H9 (cell line): Measurements from ENCODE around the gene CEP164. TPM values are rescaled to one million over a fixed set of nuclear protein-coding genes. Genes with fewer than 3 reads are reported as not detected.

Source experiments
- DNase-seq: peaks from one replicate; pipeline ENCODE4 v3.0.0-alpha.2; 2017
- H2AFZ ChIP-seq: one replicate; pipeline ENCODE4 v1.6.1; 2013; ENCODE audit warnings: mild to moderate bottlenecking, low read length, control low read depth, moderate library complexity
- H2AK5ac ChIP-seq: 2 replicates; pipeline ENCODE4 v1.6.1; 2013; ENCODE audit warnings: low read length, control low read depth, mixed read lengths; ENCODE audit not compliant: insufficient read length
- H2BK120ac ChIP-seq: one replicate; pipeline ENCODE4 v1.6.1; 2013; ENCODE audit warnings: low read depth, mild to moderate bottlenecking, low read length, control low read depth, inconsistent platforms; ENCODE audit not compliant: poor library complexity, severe bottlenecking
- H2BK12ac ChIP-seq: 2 replicates; pipeline ENCODE4 v1.6.1; 2013; ENCODE audit warnings: low read length, control low read depth, mixed read lengths, low read depth; ENCODE audit not compliant: insufficient read length
- H2BK15ac ChIP-seq: 2 replicates; pipeline ENCODE4 v1.6.1; 2013; ENCODE audit warnings: low read depth, low read length, control low read depth
- H2BK20ac ChIP-seq: one replicate; pipeline ENCODE4 v1.6.1; 2013; ENCODE audit warnings: low read depth, mild to moderate bottlenecking, low read length, control low read depth, inconsistent platforms; ENCODE audit not compliant: poor library complexity, severe bottlenecking
- H2BK5ac ChIP-seq: 2 replicates; pipeline ENCODE4 v1.6.1; 2013; ENCODE audit warnings: low read length, control low read depth, mixed read lengths; ENCODE audit not compliant: insufficient read length
- H3K14ac ChIP-seq: 2 replicates; pipeline ENCODE4 v1.6.1; 2013; ENCODE audit warnings: low read length, control low read depth; ENCODE audit not compliant: insufficient read depth
- H3K18ac ChIP-seq: 2 replicates; pipeline ENCODE4 v1.6.1; 2013; ENCODE audit warnings: low read depth, mild to moderate bottlenecking, mixed read lengths, low read length, control low read depth; ENCODE audit not compliant: insufficient read length
- H3K23ac ChIP-seq: 2 replicates; pipeline ENCODE4 v1.6.1; 2013; ENCODE audit warnings: low read length, control low read depth, mixed read lengths, low read depth; ENCODE audit not compliant: insufficient read length
- H3K23me2 ChIP-seq: 2 replicates; pipeline ENCODE4 v1.6.1; 2013; ENCODE audit warnings: low read depth, mild to moderate bottlenecking, mixed read lengths, low read length, control low read depth; ENCODE audit not compliant: insufficient read length, poor library complexity, severe bottlenecking
- H3K27ac ChIP-seq: 2 replicates; pipeline ENCODE4 v1.5.1; 2013; ENCODE audit warnings: low read length, control low read depth, mixed read lengths, low read depth; ENCODE audit not compliant: insufficient read length
- H3K27me3 ChIP-seq: 2 replicates; pipeline ENCODE4 v1.6.1; 2013; ENCODE audit warnings: low read length, control low read depth, inconsistent platforms; ENCODE audit not compliant: insufficient read depth
- H3K4ac ChIP-seq: 2 replicates; pipeline ENCODE4 v1.6.1; 2013; ENCODE audit warnings: low read depth, mild to moderate bottlenecking, control low read depth, inconsistent platforms, low read length, moderate library complexity
- H3K4me1 ChIP-seq: 2 replicates; pipeline ENCODE4 v1.6.1; 2013; ENCODE audit warnings: low read length, control low read depth, inconsistent platforms; ENCODE audit not compliant: insufficient read depth
- H3K4me2 ChIP-seq: 2 replicates; pipeline ENCODE4 v1.6.1; 2013; ENCODE audit warnings: low read length, control low read depth, mixed read lengths; ENCODE audit not compliant: insufficient read length, insufficient read depth
- H3K56ac ChIP-seq: 2 replicates; pipeline ENCODE4 v1.6.1; 2013; ENCODE audit warnings: low read depth, mild to moderate bottlenecking, mixed read lengths, low read length, control low read depth; ENCODE audit not compliant: insufficient read length
- H3K79me1 ChIP-seq: 2 replicates; pipeline ENCODE4 v1.6.1; 2013; ENCODE audit warnings: low read depth, mild to moderate bottlenecking, moderate library complexity, low read length, control low read depth, inconsistent platforms; ENCODE audit not compliant: insufficient read depth, poor library complexity, severe bottlenecking
- H3K79me2 ChIP-seq: 2 replicates; pipeline ENCODE4 v1.6.1; 2013; ENCODE audit warnings: low read length, control low read depth, inconsistent platforms; ENCODE audit not compliant: insufficient read depth
- H3K9ac ChIP-seq: 2 replicates; pipeline ENCODE4 v1.6.1; 2013; ENCODE audit warnings: low read length, control low read depth, mixed read lengths; ENCODE audit not compliant: insufficient read length; ENCODE audit errors: extremely low read depth
- H3K9me3 ChIP-seq: one replicate; pipeline ENCODE4 v1.6.1; 2013; ENCODE audit warnings: low read depth, low read length, inconsistent platforms; ENCODE audit not compliant: control insufficient read depth
- H3T11ph ChIP-seq: one replicate; pipeline ENCODE4 v1.6.1; 2013; ENCODE audit warnings: mild to moderate bottlenecking, low read length, control low read depth, inconsistent platforms
- H4K20me1 ChIP-seq: one replicate; pipeline ENCODE4 v1.6.1; 2013; ENCODE audit not compliant: control insufficient read depth, insufficient read length, insufficient read depth
- H4K5ac ChIP-seq: 2 replicates; pipeline ENCODE4 v1.6.1; 2013; ENCODE audit warnings: low read depth, mild to moderate bottlenecking, mixed read lengths, low read length, control low read depth; ENCODE audit not compliant: insufficient read length
- H4K8ac ChIP-seq: replicated peaks from 2 replicates; pipeline ENCODE4 v1.6.1; 2013; ENCODE audit warnings: low read length, control low read depth, mixed read lengths, low read depth; ENCODE audit not compliant: insufficient read length
- H4K91ac ChIP-seq: 2 replicates; pipeline ENCODE4 v1.6.1; 2013; ENCODE audit warnings: low read depth, mild to moderate bottlenecking, moderate library complexity, mixed read lengths, low read length, control low read depth; ENCODE audit not compliant: insufficient read length
- H3K27ac Mint-ChIP-seq, 3 experiments: 2 replicates in 2 of 3; 3 replicates in 1 of 3; pipeline ENCODE4 v1.8.0; 2020 to 2021; ENCODE audit warnings: mixed read lengths in 3 of 3, mild to moderate bottlenecking in 1 of 3, moderate library complexity in 1 of 3
- H3K27me3 Mint-ChIP-seq: 2 replicates; pipeline ENCODE4 v1.8.0; 2021; ENCODE audit warnings: low read depth, mild to moderate bottlenecking, moderate library complexity, mixed read lengths
- H3K36me3 Mint-ChIP-seq, 3 experiments: 2 replicates in 2 of 3; 3 replicates in 1 of 3; pipeline ENCODE4 v1.8.0; 2020 to 2021; ENCODE audit warnings: low read depth in 3 of 3, mixed read lengths in 3 of 3; ENCODE audit not compliant: insufficient read depth in 1 of 3
- H3K4me1 Mint-ChIP-seq, 2 experiments: 2 replicates each; pipeline ENCODE4 v1.8.0; 2020; ENCODE audit warnings: mixed read lengths in 2 of 2
- H3K4me3 Mint-ChIP-seq, 2 experiments: 2 replicates in 1 of 2; 3 replicates in 1 of 2; pipeline ENCODE4 v1.8.0; 2020 to 2021; ENCODE audit warnings: mild to moderate bottlenecking in 2 of 2, mixed read lengths in 2 of 2, moderate library complexity in 1 of 2
- H3K9me3 Mint-ChIP-seq, 2 experiments: 2 replicates in 1 of 2; 3 replicates in 1 of 2; pipeline ENCODE4 v1.8.0; 2020; ENCODE audit warnings: mild to moderate bottlenecking in 2 of 2, mixed read lengths in 2 of 2, moderate library complexity in 1 of 2
- CTCF ChIP-seq: fragments of 200-600 bp; sonication (generic); conservative IDR thresholded peaks from 3 replicates; pipeline ENCODE4 v1.8.0; 2021; ENCODE audit warnings: antibody characterized with exemption, mild to moderate bottlenecking
- WGBS: extraction: QIAGEN DNeasy Blood & Tissue Kit; methylation state at CpG from one replicate; pipeline ENCODE4 v1.1.7; 2013; ENCODE audit warnings: missing lambda C conversion rate, low lambda C conversion rate, mixed read lengths; ENCODE audit not compliant: insufficient read length; ENCODE audit errors: extremely low coverage; 5-methylcytosine and 5-hydroxymethylcytosine counted together
- total RNA-seq: library from RNA; stranded (reverse); gene quantifications from 2 replicates; pipeline ENCODE4 v1.2.1, GENCODE V29; 2021

CEP164 gene
- total RNA-seq, 1 experiment from 2014 or later = 24.9 TPM

DNA sequence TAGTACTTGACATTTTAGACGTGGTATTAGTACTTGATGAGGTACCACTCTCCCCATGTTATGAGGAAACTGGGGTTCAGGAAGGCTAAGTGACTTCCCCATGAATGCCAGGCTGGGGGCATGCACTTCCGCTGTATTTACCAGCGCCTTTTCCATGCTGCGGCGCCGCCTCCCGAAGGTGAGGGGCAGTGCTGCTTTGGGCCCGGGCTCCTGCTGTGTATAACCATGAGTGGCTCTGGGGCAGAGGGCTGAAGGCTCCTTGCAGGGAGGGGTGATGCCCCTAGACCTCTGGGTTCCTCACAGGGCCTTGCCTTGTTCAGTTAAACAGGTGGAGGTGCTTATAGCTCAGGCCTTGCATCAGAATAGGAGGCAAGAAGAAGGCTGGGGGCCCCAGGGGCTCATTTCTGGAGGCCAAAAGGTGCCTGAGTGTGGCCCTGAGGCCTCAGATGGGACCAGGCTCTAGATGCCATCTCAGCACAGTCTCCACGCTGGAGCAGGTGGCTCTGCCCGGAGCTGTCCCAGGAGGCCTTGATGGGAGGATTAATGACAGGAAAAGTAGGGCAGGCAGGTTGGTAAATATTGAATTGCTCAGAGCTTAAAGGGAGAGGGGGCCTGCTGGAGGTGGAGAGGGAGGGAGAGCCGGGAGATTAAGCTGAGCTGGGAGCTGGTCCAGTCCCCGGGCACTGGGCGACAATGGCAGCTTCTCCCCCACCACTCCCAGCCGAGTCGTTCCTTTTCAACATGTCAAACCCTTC lies 129.6 kb downstream of the CEP164 start:
- Mint-ChIP-seq H3K9me3 (peaks cover 14% of the 10 kb centered on the region in 2 experiments), H3K4me3 (no peak overlapping the region), H3K36me3 (peaks cover 3 to 14% (median 5%) of the 10 kb centered on the region in 3 experiments; a peak in 4 of 7 replicates), H3K27me3 (peaks cover 10% of the 10 kb centered on the region), H3K27ac (peak overlapping the region in 1 of 3 experiments; percentile 85; a peak in 1 of 7 replicates), H3K4me1 (peaks cover 0 to 10% of the 10 kb centered on the region in 2 experiments; a peak in 2 of 4 replicates)
- Histone ChIP-seq H3K4me2 (no peak overlapping the region), H2AK5ac (no peak overlapping the region), H3K79me2 (no peaks in the 10 kb centered on the region), H2BK20ac (no peak overlapping the region), H2BK15ac (no peak overlapping the region), H3K9ac (no peak overlapping the region), H3K4me1 (no peaks in the 10 kb centered on the region), H3K23ac (no peak overlapping the region), H3K79me1 (no peaks in the 10 kb centered on the region), H2BK120ac (no peak overlapping the region), H3K18ac (no peak overlapping the region), H3K14ac (no peak overlapping the region), H4K5ac (no peak overlapping the region), H3K27ac (no peak overlapping the region), H2AFZ (no peak overlapping the region), H3K27me3 (no peaks in the 10 kb centered on the region), H2BK12ac (no peak overlapping the region), H3K9me3 (peaks cover 4% of the 10 kb centered on the region), H4K8ac (no peak overlapping the region), H2BK5ac (no peak overlapping the region), H3K56ac (no peak overlapping the region), H3K4ac (no peak overlapping the region), H4K91ac (no peak overlapping the region), H4K20me1 (no peaks in the 10 kb centered on the region), H3K23me2 (no peaks in the 10 kb centered on the region), H3T11ph (no peak overlapping the region)
- no peak for DNase-seq
- WGBS = no CpG with 5 or more reads among the region's 15 CpGs
- no peak for TF ChIP-seq CTCF
